Cardiac fibroblast (primary cell): Measurements from ENCODE around the gene CFAP299.

Experiments used
- DNase-seq, 2 donors: peaks; one replicate each; pipeline versions ENCODE4 v3.0.0 to v3.0.0-alpha.2; 2010; ENCODE audit warnings: low read depth in 2 of 2
- H3K4me3 ChIP-seq, 2 donors: replicated peaks in 1 of 2; 1 replicate in 1 of 2; 2 replicates in 1 of 2; pipeline ENCODE4 v1.5.1; 2011; ENCODE audit warnings: low read depth in 2 of 2, low read length in 2 of 2, mild to moderate bottlenecking in 2 of 2, moderate library complexity in 1 of 2
- CTCF ChIP-seq: IDR thresholded peaks from one replicate; pipeline ENCODE4 v1.5.1; 2011; ENCODE audit warnings: low read depth, mild to moderate bottlenecking, low read length, inconsistent platforms

CFAP299 gene

GRCh38 chr4:80507077-80507476 is 171.5 kb downstream of the CFAP299 start:
- no peak for TF ChIP-seq CTCF
- no peak for DNase-seq
- H3K4me3 ChIP-seq: no peak overlapping the region

- DNase-seq: no peak
- H3K4me3 ChIP-seq: no peak overlapping the region
- TF ChIP-seq CTCF: no peak
Observed at GRCh38 chr4:80507507-80507906, 172.0 kb downstream of the CFAP299 start.

GRCh38 chr4:80515496-80515895 is 180.0 kb downstream of the CFAP299 start:
- H3K4me3 ChIP-seq: no peak overlapping the region
- no peak for TF ChIP-seq CTCF
- DNase-seq: no peak

GRCh38 chr4:80521438-80521837 is 185.9 kb downstream of the CFAP299 start:
- no peak overlapping the region for H3K4me3 ChIP-seq
- no peak for TF ChIP-seq CTCF
- no peak for DNase-seq

- DNase-seq: no peak
- no peak for TF ChIP-seq CTCF
- H3K4me3 ChIP-seq: no peak overlapping the region
Observed at GRCh38 chr4:80526697-80527096, 191.2 kb downstream of the CFAP299 start.

- TF ChIP-seq CTCF: no peak
- no peak overlapping the region for H3K4me3 ChIP-seq
- peak in 1 of 2 donors; percentile 7 for DNase-seq
Observed at GRCh38 chr4:80529026-80529425, 193.5 kb downstream of the CFAP299 start.

- no peak for TF ChIP-seq CTCF
- no peak for DNase-seq
- H3K4me3 ChIP-seq: no peak overlapping the region
Observed at GRCh38 chr4:80532674-80533333, 197.3 kb downstream of the CFAP299 start.
